DOHH2 (cell line): ENCODE results near the gene CENPM.

Experiments
- EZH2phosphoT487 ChIP-seq: fragments of 200-600 bp; sonication (generic); IDR thresholded peaks from 2 replicates; pipeline ENCODE4 v1.6.1; 2017; ENCODE audit warnings: borderline replicate concordance, mild to moderate bottlenecking, antibody characterized with exemption, low read length, moderate library complexity, mixed read lengths
- TF ChIP-seq, protein P1 (sequence below): fragments of 200-600 bp; sonication (generic); IDR thresholded peaks from one replicate; pipeline ENCODE4 v1.5.1; 2014; ENCODE audit warnings: antibody characterized with exemption, mild to moderate bottlenecking, low read depth, low read length; ENCODE audit not compliant: poor library complexity, severe bottlenecking

DNA sequence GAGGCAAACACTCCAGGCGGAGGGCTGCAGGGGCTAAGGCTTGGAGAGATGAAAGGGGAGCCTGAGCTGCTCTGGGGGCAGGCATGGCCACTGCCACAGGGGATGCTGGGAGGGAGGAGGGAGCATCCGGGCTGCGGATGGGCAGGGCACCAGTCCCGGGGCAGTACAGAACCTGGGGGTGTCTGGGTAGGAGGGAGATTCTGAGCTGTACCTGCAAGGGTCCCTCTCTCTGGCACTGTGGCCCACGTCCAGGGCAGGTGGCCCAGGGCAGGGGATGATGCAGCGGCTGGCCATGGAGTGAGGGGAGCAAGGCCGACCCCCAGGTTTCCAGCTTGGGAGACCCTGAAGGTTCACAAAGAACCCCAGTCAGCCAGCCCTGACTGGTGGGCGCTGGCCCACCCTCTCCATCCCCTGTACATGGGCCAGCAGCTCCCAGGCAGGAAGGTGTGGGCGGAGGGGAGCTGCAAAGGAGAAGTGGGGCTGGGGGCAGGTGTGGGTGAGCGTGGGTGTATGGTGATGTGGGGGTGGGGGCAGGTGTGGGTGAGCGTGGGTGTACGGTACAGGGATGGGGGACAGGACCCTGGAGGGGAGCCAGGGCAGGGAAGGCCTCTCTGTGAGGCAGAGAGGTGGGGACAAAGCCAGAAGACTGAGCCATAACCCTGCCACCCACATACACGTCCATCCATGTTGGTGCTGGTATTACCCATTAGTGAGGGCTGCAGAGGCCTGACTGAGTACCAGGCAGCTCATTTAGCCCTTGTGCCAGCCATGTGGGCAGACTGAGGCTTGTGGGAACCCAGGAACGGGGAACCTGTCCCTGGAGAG is 18.1 kb downstream of the CENPM start:
- TF ChIP-seq, protein P1, sequence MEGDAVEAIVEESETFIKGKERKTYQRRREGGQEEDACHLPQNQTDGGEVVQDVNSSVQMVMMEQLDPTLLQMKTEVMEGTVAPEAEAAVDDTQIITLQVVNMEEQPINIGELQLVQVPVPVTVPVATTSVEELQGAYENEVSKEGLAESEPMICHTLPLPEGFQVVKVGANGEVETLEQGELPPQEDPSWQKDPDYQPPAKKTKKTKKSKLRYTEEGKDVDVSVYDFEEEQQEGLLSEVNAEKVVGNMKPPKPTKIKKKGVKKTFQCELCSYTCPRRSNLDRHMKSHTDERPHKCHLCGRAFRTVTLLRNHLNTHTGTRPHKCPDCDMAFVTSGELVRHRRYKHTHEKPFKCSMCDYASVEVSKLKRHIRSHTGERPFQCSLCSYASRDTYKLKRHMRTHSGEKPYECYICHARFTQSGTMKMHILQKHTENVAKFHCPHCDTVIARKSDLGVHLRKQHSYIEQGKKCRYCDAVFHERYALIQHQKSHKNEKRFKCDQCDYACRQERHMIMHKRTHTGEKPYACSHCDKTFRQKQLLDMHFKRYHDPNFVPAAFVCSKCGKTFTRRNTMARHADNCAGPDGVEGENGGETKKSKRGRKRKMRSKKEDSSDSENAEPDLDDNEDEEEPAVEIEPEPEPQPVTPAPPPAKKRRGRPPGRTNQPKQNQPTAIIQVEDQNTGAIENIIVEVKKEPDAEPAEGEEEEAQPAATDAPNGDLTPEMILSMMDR, result no peak
- no peak for TF ChIP-seq EZH2phosphoT487
